ENCODE data around the gene CYP26C1.

Gene CYP26C1

GRCh38 chr10:93034426-93034825, 26.2 kb upstream of the CYP26C1 start:
- Histone ChIP-seq H3K9me3 (ENCODE audit: insufficient read depth, low read depth, low read length) (no peaks in the 10 kb centered on the region), H3K4me3 (ENCODE audit: low read length, poor library complexity, severe bottlenecking) (no peak overlapping the region), H3K36me3 (ENCODE audit: insufficient read depth, low read length) (no peaks in the 10 kb centered on the region), H3K4me1 (ENCODE audit: insufficient read depth, low read length, poor library complexity, severe bottlenecking) (no peaks in the 10 kb centered on the region), H3K79me2 (ENCODE audit: insufficient read depth, low read length) (no peaks in the 10 kb centered on the region), H3K9ac (ENCODE audit: low read depth, low read length, poor library complexity, severe bottlenecking) (no peak overlapping the region), H3K9me2 (replicated peaks; ENCODE audit: low read depth, low read length) (no peaks in the 10 kb centered on the region), H3K4me2 (ENCODE audit: low read depth, low read length, poor library complexity, severe bottlenecking) (no peak overlapping the region), H3K27me3 (ENCODE audit: insufficient read depth, low read length, poor library complexity, severe bottlenecking) (no peaks in the 10 kb centered on the region), H3F3A (ENCODE audit: low read depth) (no peaks in the 10 kb centered on the region), H2AFZ (ENCODE audit: low read length) (no peak overlapping the region), H4K20me1 (ENCODE audit: insufficient read depth, low read length, poor library complexity, severe bottlenecking) (no peaks in the 10 kb centered on the region)
- TF ChIP-seq CTCF (conservative IDR thresholded peaks at IDR 0.05; ENCODE audit: low read length), result no peak
- TF ChIP-seq EZH2phosphoT487 (IDR thresholded peaks at IDR 0.05; ENCODE audit: borderline replicate concordance), result no peak

GRCh38 chr10:93039110-93039509, 21.5 kb upstream of the CYP26C1 start:
- no peak overlapping the region for H2AFZ ChIP-seq (ENCODE audit: low read length)

GRCh38 chr10:93039721-93040120, 20.9 kb upstream of the CYP26C1 start:
- Histone ChIP-seq H3K4me1 (ENCODE audit: insufficient read depth, low read length, poor library complexity, severe bottlenecking) (no peaks in the 10 kb centered on the region), H3K4me3 (ENCODE audit: low read length, poor library complexity, severe bottlenecking) (no peak overlapping the region), H3F3A (ENCODE audit: low read depth) (no peaks in the 10 kb centered on the region), H3K9me2 (replicated peaks; ENCODE audit: low read depth, low read length) (no peaks in the 10 kb centered on the region), H3K9me3 (ENCODE audit: insufficient read depth, low read depth, low read length) (no peaks in the 10 kb centered on the region), H4K20me1 (ENCODE audit: insufficient read depth, low read length, poor library complexity, severe bottlenecking) (no peaks in the 10 kb centered on the region), H3K4me2 (ENCODE audit: low read depth, low read length, poor library complexity, severe bottlenecking) (no peak overlapping the region), H2AFZ (ENCODE audit: low read length) (no peak overlapping the region), H3K9ac (ENCODE audit: low read depth, low read length, poor library complexity, severe bottlenecking) (no peak overlapping the region), H3K36me3 (ENCODE audit: insufficient read depth, low read length) (no peaks in the 10 kb centered on the region), H3K79me2 (ENCODE audit: insufficient read depth, low read length) (no peaks in the 10 kb centered on the region), H3K27me3 (ENCODE audit: insufficient read depth, low read length, poor library complexity, severe bottlenecking) (no peaks in the 10 kb centered on the region)
- TF ChIP-seq EZH2phosphoT487 (IDR thresholded peaks at IDR 0.05; ENCODE audit: borderline replicate concordance) (no peak), CTCF (conservative IDR thresholded peaks at IDR 0.05; ENCODE audit: low read length) (peak; percentile 74)

More at GRCh38 chr10:93039110-93039509, 21.5 kb upstream of the CYP26C1 start:
- Histone ChIP-seq H3K79me2 (ENCODE audit: insufficient read depth, low read length) (no peaks in the 10 kb centered on the region), H3K9me3 (ENCODE audit: insufficient read depth, low read depth, low read length) (no peaks in the 10 kb centered on the region), H3K9me2 (replicated peaks; ENCODE audit: low read depth, low read length) (no peaks in the 10 kb centered on the region), H3K27me3 (ENCODE audit: insufficient read depth, low read length, poor library complexity, severe bottlenecking) (no peaks in the 10 kb centered on the region), H3K36me3 (ENCODE audit: insufficient read depth, low read length) (no peaks in the 10 kb centered on the region), H3F3A (ENCODE audit: low read depth) (no peaks in the 10 kb centered on the region), H3K4me3 (ENCODE audit: low read length, poor library complexity, severe bottlenecking) (no peak overlapping the region), H3K9ac (ENCODE audit: low read depth, low read length, poor library complexity, severe bottlenecking) (no peak overlapping the region), H3K4me2 (ENCODE audit: low read depth, low read length, poor library complexity, severe bottlenecking) (no peak overlapping the region), H4K20me1 (ENCODE audit: insufficient read depth, low read length, poor library complexity, severe bottlenecking) (no peaks in the 10 kb centered on the region), H3K4me1 (ENCODE audit: insufficient read depth, low read length, poor library complexity, severe bottlenecking) (no peaks in the 10 kb centered on the region)
- TF ChIP-seq EZH2phosphoT487 (IDR thresholded peaks at IDR 0.05; ENCODE audit: borderline replicate concordance), result no peak
- no peak for TF ChIP-seq CTCF (conservative IDR thresholded peaks at IDR 0.05; ENCODE audit: low read length)

Measured in Loucy (cell line).